PC-3 (cell line): ENCODE data around the gene BLCAP. TPM values are rescaled to one million over a fixed set of nuclear protein-coding genes. Genes with fewer than 3 reads are reported as not detected.

Source experiments
- ATAC-seq: fragments of 200-7000 bp; cut with Tn5 transposase; 2 replicates; pipeline ENCODE4 v1.9.1; 2020; ENCODE audit warnings: mild to moderate bottlenecking, moderate library complexity
- BruUV-seq: library from RNA; stranded (reverse); fragments of 400-500 nt; replicated peaks from 2 replicates; lab custom pipeline; 2021; lab: Mats Ljungman, UMichigan
- CTCF ChIA-PET: fragments of 300-600 bp; sonication (Branson Sonifier 250); formaldehyde crosslinking; loops from one replicate; lab custom pipeline; 2022; ENCODE audit warnings: antibody characterized with exemption; lab: Charles Lee
- POLR2A ChIA-PET: fragments of 300-600 bp; sonication (Branson Sonifier 250); formaldehyde crosslinking; loops from one replicate; lab custom pipeline; 2022; ENCODE audit warnings: antibody characterized with exemption; ENCODE audit not compliant: unreplicated experiment; lab: Charles Lee
- DNase-seq: peaks from one replicate; pipeline ENCODE4 v3.0.0-alpha.2; 2015
- H2AFZ ChIP-seq: fragments of 300-600 bp; sonication (generic); 2 replicates; pipeline ENCODE4 v1.6.0; 2016; ENCODE audit warnings: antibody characterized with exemption, low read length
- H3F3A ChIP-seq: fragments of 300-600 bp; sonication (generic); one replicate; pipeline ENCODE4 v1.6.0; 2017; ENCODE audit warnings: antibody characterized with exemption, low read length, control low read depth, mild to moderate bottlenecking; ENCODE audit not compliant: unreplicated experiment
- H3K27ac ChIP-seq: fragments of 300-600 bp; sonication (generic); 2 replicates; pipeline ENCODE4 v1.5.1; 2016; ENCODE audit warnings: mild to moderate bottlenecking, low read length
- H3K27me3 ChIP-seq: fragments of 300-600 bp; sonication (generic); 2 replicates; pipeline ENCODE4 v1.6.1; 2016; ENCODE audit warnings: low read length, mixed read lengths
- H3K36me3 ChIP-seq: fragments of 300-600 bp; sonication (generic); 2 replicates; pipeline ENCODE4 v1.6.1; 2016; ENCODE audit warnings: low read depth, mixed run types, low read length, mixed read lengths
- H3K4me1 ChIP-seq: fragments of 300-600 bp; sonication (generic); 2 replicates; pipeline ENCODE4 v1.5.1; 2016; ENCODE audit warnings: low read length; ENCODE audit not compliant: insufficient read depth
- H3K4me2 ChIP-seq: fragments of 300-600 bp; sonication (generic); 2 replicates; pipeline ENCODE4 v1.6.0; 2016; ENCODE audit warnings: low read length
- H3K4me3 ChIP-seq: fragments of 300-600 bp; sonication (generic); 2 replicates; pipeline ENCODE4 v1.5.1; 2016; ENCODE audit warnings: mild to moderate bottlenecking, low read length, mixed read lengths
- H3K79me2 ChIP-seq: fragments of 300-600 bp; sonication (generic); 2 replicates; pipeline ENCODE4 v1.6.1; 2017; ENCODE audit warnings: low read length, mixed read lengths
- H3K9ac ChIP-seq: fragments of 300-600 bp; sonication (generic); 2 replicates; pipeline ENCODE4 v1.6.0; 2016; ENCODE audit warnings: mild to moderate bottlenecking, low read length
- H3K9me2 ChIP-seq: fragments of 300-600 bp; sonication (generic); replicated peaks from 2 replicates; pipeline ENCODE4 v1.6.1; 2016; ENCODE audit warnings: mixed run types, low read length, mixed read lengths
- H3K9me3 ChIP-seq: fragments of 300-600 bp; sonication (generic); 2 replicates; pipeline ENCODE4 v1.6.1; 2016; ENCODE audit warnings: low read length, mixed read lengths
- H4K20me1 ChIP-seq: fragments of 300-600 bp; sonication (generic); 2 replicates; pipeline ENCODE4 v1.6.1; 2016; ENCODE audit warnings: low read length, mixed read lengths
- EZH2 ChIP-seq: fragments of 300-600 bp; sonication (generic); IDR thresholded peaks from one replicate; pipeline ENCODE4 v1.6.1; 2017; ENCODE audit warnings: antibody characterized with exemption, mild to moderate bottlenecking, low read length; ENCODE audit not compliant: unreplicated experiment
- EZH2phosphoT487 ChIP-seq: fragments of 300-600 bp; sonication (generic); IDR thresholded peaks from 2 replicates; pipeline ENCODE4 v1.6.1; 2018; ENCODE audit warnings: mild to moderate bottlenecking, antibody characterized with exemption, low read length, borderline replicate concordance
- intact Hi-C: fragments of 100-400 bp; cut with micrococcal nuclease; formaldehyde crosslinking; loops from 2 replicates; pipeline ENCODE4 v1.9.0; 2023
- total RNA-seq: library from RNA; depleted of rRNA; stranded (reverse); fragments of >200 nt; gene quantifications from 2 replicates; pipeline ENCODE4 v1.2.3, GENCODE V29; 2014
- TF ChIP-seq, protein P1 (sequence below): fragments of 300-600 bp; sonication (generic); conservative IDR thresholded peaks from 2 replicates; pipeline ENCODE4 v1.5.1; 2017; ENCODE audit warnings: antibody characterized with exemption, low read depth, mild to moderate bottlenecking, low read length

BLCAP gene
- total RNA-seq, 1 experiment from 2014 or later = 100 TPM

DNA sequence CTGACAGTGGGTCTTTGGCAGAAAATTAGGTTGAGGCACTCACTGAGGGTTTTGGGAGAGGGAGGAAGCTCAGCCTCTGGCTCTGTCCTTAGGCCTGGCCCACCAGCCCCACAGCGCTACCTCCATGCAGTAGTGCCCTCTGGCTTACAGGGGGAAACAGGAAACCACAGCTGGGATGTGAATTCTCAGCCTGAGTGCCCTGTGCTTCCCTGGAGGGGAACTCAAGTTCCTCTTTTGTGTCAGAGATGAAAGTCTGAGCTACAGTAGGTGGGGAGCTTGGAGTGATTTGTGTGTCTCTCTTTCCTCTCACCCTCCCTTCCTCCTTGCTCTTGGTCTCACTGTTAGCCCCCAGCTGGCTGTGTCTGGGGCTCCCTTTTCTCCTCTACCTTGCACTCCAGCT, 48.2 kb upstream of the BLCAP start:
- Histone ChIP-seq H3F3A (no peaks in the 10 kb centered on the region), H3K79me2 (no peaks in the 10 kb centered on the region), H3K9ac (no peak overlapping the region), H3K4me3 (no peak overlapping the region), H3K27me3 (peaks cover 15% of the 10 kb centered on the region), H3K27ac (no peak overlapping the region), H3K4me1 (no peaks in the 10 kb centered on the region), H2AFZ (no peak overlapping the region), H3K4me2 (no peak overlapping the region), H4K20me1 (no peaks in the 10 kb centered on the region), H3K9me2 (no peaks in the 10 kb centered on the region), H3K9me3 (no peaks in the 10 kb centered on the region), H3K36me3 (no peaks in the 10 kb centered on the region)
- intact Hi-C loops = no loop called here
- DNase-seq (no peak), ATAC-seq (no peak)
- TF ChIP-seq EZH2 (no peak), EZH2phosphoT487 (no peak)
- TF ChIP-seq, protein P1, sequence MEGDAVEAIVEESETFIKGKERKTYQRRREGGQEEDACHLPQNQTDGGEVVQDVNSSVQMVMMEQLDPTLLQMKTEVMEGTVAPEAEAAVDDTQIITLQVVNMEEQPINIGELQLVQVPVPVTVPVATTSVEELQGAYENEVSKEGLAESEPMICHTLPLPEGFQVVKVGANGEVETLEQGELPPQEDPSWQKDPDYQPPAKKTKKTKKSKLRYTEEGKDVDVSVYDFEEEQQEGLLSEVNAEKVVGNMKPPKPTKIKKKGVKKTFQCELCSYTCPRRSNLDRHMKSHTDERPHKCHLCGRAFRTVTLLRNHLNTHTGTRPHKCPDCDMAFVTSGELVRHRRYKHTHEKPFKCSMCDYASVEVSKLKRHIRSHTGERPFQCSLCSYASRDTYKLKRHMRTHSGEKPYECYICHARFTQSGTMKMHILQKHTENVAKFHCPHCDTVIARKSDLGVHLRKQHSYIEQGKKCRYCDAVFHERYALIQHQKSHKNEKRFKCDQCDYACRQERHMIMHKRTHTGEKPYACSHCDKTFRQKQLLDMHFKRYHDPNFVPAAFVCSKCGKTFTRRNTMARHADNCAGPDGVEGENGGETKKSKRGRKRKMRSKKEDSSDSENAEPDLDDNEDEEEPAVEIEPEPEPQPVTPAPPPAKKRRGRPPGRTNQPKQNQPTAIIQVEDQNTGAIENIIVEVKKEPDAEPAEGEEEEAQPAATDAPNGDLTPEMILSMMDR = no peak
- POLR2A ChIA-PET = no interaction called here
- CTCF ChIA-PET = interaction anchor here (0.6 kb wide), 1 partner anchor 10 kb away, joined by 3 read pairs; no protein-coding TSS in a partner anchor
- no TSS peak for BruUV-seq

DNA sequence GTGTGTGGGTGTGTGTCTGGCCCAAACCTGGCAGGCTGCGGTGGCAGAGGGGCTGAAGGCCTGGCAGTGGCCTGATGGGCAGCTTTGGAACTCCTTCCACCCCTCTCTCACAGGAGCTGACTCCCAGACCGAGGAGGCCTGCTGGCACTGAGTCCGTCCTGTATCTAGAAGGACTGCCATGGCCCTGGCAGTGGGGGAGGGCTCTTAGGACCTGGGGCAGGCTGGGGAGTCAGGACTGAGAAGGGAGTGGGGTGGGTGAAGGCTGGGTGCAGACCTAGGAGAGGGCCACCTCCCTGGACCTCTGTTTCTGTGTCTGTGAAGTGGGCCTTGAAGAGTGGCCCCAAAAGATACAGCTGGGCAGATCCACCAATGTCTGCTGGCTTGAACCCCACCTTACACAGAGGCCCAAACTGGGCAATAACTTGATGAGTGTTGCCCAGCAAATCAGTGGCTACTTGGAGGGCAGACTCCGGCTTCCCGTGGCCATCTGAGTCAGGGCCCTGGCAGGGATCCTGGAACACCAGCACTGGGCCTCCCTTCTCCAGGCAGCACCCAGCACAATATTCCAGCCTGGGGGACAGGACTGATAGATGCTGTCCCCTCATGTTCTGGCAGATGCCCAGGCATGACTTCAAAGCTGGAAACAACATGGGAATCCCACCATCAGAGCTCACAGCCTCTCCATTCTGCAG, 46.7 kb upstream of the BLCAP start:
- DNase-seq (no peak), ATAC-seq (no peak)
- TF ChIP-seq, protein P1 = no peak
- TF ChIP-seq EZH2phosphoT487 = no peak
- TF ChIP-seq EZH2 = no peak
- Histone ChIP-seq H3K4me1 (no peaks in the 10 kb centered on the region), H3K4me2 (no peak overlapping the region), H3K27me3 (peaks cover 23% of the 10 kb centered on the region; the same call in 1 of the 2 replicates), H3K9me2 (no peaks in the 10 kb centered on the region), H3K27ac (no peak overlapping the region), H3K4me3 (no peak overlapping the region), H3K9me3 (no peaks in the 10 kb centered on the region), H4K20me1 (no peaks in the 10 kb centered on the region), H3K9ac (no peak overlapping the region), H2AFZ (no peak overlapping the region), H3F3A (no peaks in the 10 kb centered on the region), H3K36me3 (no peaks in the 10 kb centered on the region), H3K79me2 (no peaks in the 10 kb centered on the region)
- intact Hi-C loops = no loop called here
- BruUV-seq = no TSS peak
- ChIA-PET POLR2A (no interaction called here), CTCF (no interaction called here)

DNA sequence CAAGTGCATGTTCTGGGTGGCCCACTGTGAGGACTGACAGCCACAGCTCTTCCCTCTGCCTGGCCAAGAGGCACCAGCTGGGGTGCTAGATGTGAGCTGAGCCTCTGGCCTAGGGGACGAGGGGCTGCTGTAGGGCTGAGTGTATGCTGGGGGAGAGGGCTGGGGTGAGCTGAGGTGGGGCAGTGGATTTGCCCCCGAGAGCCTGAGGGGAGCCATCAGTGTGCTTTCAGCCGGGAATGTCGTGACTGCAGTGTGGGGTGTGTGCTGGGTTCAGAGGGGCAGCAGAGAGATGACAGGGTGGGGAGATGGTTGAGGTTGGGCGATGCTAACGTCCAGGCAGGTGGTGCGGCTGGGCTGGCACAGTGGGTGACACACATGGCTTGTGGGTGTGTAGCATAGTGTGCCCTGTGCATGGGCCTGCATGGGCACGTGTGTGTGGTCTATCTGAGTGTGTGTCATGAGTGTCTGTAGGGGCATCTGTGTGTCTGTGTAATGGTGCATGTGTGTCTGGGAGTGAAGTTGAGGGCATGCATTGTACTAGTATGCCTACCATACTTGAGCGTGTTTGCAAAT, 46.0 kb upstream of the BLCAP start:
- no peak overlapping the region for H3K27ac ChIP-seq
- no peaks in the 10 kb centered on the region for H3K79me2 ChIP-seq
- no peak overlapping the region for H3K4me2 ChIP-seq
- H3K9ac ChIP-seq = no peak overlapping the region
- H3K4me1 ChIP-seq = no peaks in the 10 kb centered on the region
- BruUV-seq = no TSS peak
- no peak overlapping the region for H2AFZ ChIP-seq
- no peaks in the 10 kb centered on the region for H3K9me2 ChIP-seq
- H3K4me3 ChIP-seq = no peak overlapping the region
- no peak for TF ChIP-seq EZH2phosphoT487
- TF ChIP-seq, protein P1 = no peak
- TF ChIP-seq EZH2 = no peak
- POLR2A ChIA-PET = no interaction called here
- intact Hi-C loops = no loop called here
- CTCF ChIA-PET = no interaction called here
- no peaks in the 10 kb centered on the region for H3K9me3 ChIP-seq
- no peaks in the 10 kb centered on the region for H3F3A ChIP-seq
- H3K36me3 ChIP-seq = no peaks in the 10 kb centered on the region
- DNase-seq = no peak
- H3K27me3 ChIP-seq = peaks cover 29% of the 10 kb centered on the region; the same call in 1 of the 2 replicates
- no peak for ATAC-seq
- no peaks in the 10 kb centered on the region for H4K20me1 ChIP-seq
